GM12892 (cell line): ENCODE measurements around the gene PLPP6.

ENCODE experiments used
- POLR2A ChIP-seq: IDR thresholded peaks from 2 replicates; pipeline ENCODE4 v1.6.1; 2011; ENCODE audit warnings: low read depth, low read length, control low read depth
- POLR2AphosphoS5 ChIP-seq: IDR thresholded peaks from 2 replicates; pipeline ENCODE4 v1.6.1; 2011; ENCODE audit warnings: low read depth, low read length, control low read depth
- TAF1 ChIP-seq: IDR thresholded peaks from 2 replicates; pipeline ENCODE4 v1.6.1; 2011; ENCODE audit warnings: low read depth, mild to moderate bottlenecking, control low read depth, low read length, borderline replicate concordance

DNA sequence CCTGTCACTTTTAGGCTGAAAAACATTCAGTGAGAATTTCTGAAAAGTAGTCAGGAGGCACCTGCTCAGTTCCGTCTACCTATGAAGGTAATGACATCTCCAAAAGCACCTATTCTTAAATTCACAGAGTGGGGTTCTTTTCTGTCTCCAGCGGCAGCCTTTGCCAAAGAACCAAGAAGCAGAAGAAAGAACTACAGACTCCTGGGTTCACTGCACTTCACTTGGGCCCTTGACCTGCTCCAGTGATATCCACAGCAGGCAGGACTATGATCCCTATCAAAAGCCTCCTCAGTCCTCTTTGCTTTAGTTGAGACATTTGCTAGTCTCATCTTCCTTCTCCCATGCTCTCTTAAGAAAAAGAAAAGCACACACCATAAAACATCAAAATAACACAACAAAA lies 19.7 kb upstream of the PLPP6 start:
- TF ChIP-seq TAF1 (no peak), POLR2A (no peak), POLR2AphosphoS5 (no peak)
